Esophagus squamous epithelium (tissue), 4 donors: ENCODE measurements around the gene HDDC3.

Source experiments
- POLR2A ChIP-seq, 4 donors: fragments of 450-650 bp; IDR thresholded peaks; one replicate each; pipeline ENCODE4 v1.6.1; 2017; ENCODE audit warnings: antibody characterized with exemption in 4 of 4, mild to moderate bottlenecking in 4 of 4, moderate library complexity in 3 of 4
- TF ChIP-seq, protein P1 (sequence below), 6 experiments: fragments of 450-650 bp in 4 of 6; fragments of 200-600 bp in 2 of 6; sonication (generic) in 2 of 6; IDR thresholded peaks; one replicate each; pipeline ENCODE4 v1.5.1; 2016 to 2019; ENCODE audit warnings: antibody characterized with exemption in 6 of 6, mild to moderate bottlenecking in 4 of 6, moderate library complexity in 4 of 6

DNA sequence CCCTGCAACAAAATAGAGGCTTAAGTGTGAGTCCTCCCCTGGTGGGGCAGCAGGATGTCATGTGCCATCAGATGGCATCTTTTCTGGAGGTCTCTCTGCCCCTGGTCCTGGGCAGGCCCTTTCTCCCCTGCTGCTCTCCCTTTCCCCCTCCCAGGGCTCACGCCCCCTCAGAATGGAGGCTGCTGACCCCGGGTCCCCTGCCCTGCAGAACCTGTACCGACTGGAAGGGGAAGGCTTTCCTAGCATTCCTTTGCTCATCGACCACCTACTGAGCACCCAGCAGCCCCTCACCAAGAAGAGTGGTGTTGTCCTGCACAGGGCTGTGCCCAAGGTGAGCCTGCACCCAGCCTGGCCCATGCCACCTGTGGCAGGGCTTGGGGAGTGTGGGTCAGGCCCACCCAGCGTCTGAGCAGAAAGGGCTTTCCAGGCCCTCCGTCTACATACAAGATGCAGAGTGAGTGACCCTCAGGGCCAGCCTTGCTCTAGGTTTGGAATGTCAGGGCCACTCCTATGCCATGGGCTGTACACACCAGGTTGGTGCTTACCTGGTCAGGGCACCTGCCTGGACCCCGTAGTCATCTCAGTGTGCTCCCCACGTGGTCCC, 40.9 kb downstream of the HDDC3 start:
- TF ChIP-seq, protein P1, sequence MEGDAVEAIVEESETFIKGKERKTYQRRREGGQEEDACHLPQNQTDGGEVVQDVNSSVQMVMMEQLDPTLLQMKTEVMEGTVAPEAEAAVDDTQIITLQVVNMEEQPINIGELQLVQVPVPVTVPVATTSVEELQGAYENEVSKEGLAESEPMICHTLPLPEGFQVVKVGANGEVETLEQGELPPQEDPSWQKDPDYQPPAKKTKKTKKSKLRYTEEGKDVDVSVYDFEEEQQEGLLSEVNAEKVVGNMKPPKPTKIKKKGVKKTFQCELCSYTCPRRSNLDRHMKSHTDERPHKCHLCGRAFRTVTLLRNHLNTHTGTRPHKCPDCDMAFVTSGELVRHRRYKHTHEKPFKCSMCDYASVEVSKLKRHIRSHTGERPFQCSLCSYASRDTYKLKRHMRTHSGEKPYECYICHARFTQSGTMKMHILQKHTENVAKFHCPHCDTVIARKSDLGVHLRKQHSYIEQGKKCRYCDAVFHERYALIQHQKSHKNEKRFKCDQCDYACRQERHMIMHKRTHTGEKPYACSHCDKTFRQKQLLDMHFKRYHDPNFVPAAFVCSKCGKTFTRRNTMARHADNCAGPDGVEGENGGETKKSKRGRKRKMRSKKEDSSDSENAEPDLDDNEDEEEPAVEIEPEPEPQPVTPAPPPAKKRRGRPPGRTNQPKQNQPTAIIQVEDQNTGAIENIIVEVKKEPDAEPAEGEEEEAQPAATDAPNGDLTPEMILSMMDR (IDR thresholded peaks at IDR 0.05) = no peak
- no peak for TF ChIP-seq POLR2A (IDR thresholded peaks at IDR 0.05)
